ENCODE results near the gene FHL1. TPM values are rescaled to one million over a fixed set of nuclear protein-coding genes. Genes with fewer than 3 reads are reported as not detected.
"Not testable (repeated sequence)": the region's sequence is repeated elsewhere in the genome, so short reads cannot be mapped to it uniquely, and the experiment has no call there.

Gene FHL1
- total RNA-seq, 1 experiment from 2014 or later: 0.73 TPM

DNA sequence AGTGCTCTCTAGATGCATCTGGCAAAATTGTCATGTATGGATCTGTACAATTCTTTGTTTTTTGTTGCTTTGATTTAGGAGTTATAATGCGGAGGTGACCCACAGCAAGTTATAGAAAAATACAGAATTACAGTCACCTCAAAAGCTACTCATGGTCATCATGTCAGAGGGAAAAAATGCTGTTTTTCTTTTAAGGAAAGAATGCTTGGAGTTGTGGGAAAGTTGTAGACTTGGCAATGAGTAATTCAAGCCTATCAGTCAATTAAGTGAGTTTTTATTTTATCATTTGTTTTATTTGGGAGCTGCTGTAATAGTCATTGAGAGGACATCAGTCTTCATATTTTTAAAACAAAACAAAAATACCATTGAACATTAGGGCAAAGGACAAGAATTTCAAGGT, 16.4 kb downstream of the FHL1 start:
- Mint-ChIP-seq H3K9me3 (ENCODE audit: low read depth, unreplicated experiment) (no peaks in the 10 kb centered on the region), H3K4me3 (ENCODE audit: low read depth, unreplicated experiment) (no peak overlapping the region)
- TF ChIP-seq, protein P1, sequence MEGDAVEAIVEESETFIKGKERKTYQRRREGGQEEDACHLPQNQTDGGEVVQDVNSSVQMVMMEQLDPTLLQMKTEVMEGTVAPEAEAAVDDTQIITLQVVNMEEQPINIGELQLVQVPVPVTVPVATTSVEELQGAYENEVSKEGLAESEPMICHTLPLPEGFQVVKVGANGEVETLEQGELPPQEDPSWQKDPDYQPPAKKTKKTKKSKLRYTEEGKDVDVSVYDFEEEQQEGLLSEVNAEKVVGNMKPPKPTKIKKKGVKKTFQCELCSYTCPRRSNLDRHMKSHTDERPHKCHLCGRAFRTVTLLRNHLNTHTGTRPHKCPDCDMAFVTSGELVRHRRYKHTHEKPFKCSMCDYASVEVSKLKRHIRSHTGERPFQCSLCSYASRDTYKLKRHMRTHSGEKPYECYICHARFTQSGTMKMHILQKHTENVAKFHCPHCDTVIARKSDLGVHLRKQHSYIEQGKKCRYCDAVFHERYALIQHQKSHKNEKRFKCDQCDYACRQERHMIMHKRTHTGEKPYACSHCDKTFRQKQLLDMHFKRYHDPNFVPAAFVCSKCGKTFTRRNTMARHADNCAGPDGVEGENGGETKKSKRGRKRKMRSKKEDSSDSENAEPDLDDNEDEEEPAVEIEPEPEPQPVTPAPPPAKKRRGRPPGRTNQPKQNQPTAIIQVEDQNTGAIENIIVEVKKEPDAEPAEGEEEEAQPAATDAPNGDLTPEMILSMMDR (IDR thresholded peaks at IDR 0.05; ENCODE audit: unreplicated experiment): no peak

DNA sequence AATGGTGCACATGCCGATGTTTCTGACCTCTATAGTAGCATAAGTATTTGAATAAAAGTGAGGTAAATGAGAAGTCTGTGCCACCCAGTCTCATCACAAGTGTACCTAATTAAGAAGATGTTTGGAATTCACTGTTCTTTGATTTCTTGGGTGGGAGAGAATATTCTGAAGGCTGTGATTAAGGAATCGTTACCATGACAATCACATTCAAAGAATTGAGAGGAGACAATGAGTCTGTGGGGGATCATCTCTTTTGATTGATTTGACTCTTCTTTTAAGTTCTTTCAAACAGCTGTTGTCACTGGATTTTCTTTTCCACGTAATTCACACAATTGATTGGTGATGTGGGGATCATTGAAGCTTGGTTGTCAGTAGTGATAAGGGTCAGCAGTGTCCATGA, 18.1 kb downstream of the FHL1 start:
- peaks cover 9% of the 10 kb centered on the region for H3K4me1 Mint-ChIP-seq (ENCODE audit: low read depth, unreplicated experiment)
- peaks cover 59% of the 10 kb centered on the region for H3K27me3 Mint-ChIP-seq (ENCODE audit: unreplicated experiment)
- CTCF ChIA-PET: interaction anchor here (1.4 kb wide), 1 partner anchor 137 kb away, joined by 8 read pairs; no protein-coding TSS in a partner anchor
- no peaks in the 10 kb centered on the region for H3K9me3 Mint-ChIP-seq (ENCODE audit: low read depth, unreplicated experiment)
- no peak overlapping the region for H3K27ac Mint-ChIP-seq (ENCODE audit: unreplicated experiment)
- no peak overlapping the region for H3K4me3 Mint-ChIP-seq (ENCODE audit: low read depth, unreplicated experiment)
- TF ChIP-seq, protein P1 (IDR thresholded peaks at IDR 0.05; ENCODE audit: unreplicated experiment): no peak
- BruUV-seq (replicated peaks): no TSS peak
- no peak for DNase-seq
- H3K36me3 Mint-ChIP-seq (ENCODE audit: insufficient read depth, unreplicated experiment): no peaks in the 10 kb centered on the region
- intact Hi-C loops (cut with micrococcal nuclease; ENCODE audit: unreplicated experiment): loop anchor here (10.0 kb wide), 1 partner anchor 319 kb away; the partner anchor contains the start of gene BRS3

More for the DNA sequence above, 16.4 kb downstream of the FHL1 start:
- CTCF ChIA-PET: interaction anchor here (1.0 to 1.9 kb wide), 3 partner anchors 33 to 135 kb away, joined by 3 to 36 read pairs (median 3); no protein-coding TSS in a partner anchor
- Mint-ChIP-seq H3K36me3 (ENCODE audit: insufficient read depth, unreplicated experiment) (no peaks in the 10 kb centered on the region), H3K27me3 (ENCODE audit: unreplicated experiment) (peaks cover 54% of the 10 kb centered on the region), H3K27ac (ENCODE audit: unreplicated experiment) (no peak overlapping the region), H3K4me1 (ENCODE audit: low read depth, unreplicated experiment) (peaks cover 9% of the 10 kb centered on the region)
- BruUV-seq (replicated peaks): no TSS peak
- intact Hi-C loops (cut with micrococcal nuclease; ENCODE audit: unreplicated experiment): loop anchor here (2.0 to 10.0 kb wide), 2 partner anchors 135 to 321 kb away; partner anchors contain the start of gene BRS3
- DNase-seq: no peak

DNA sequence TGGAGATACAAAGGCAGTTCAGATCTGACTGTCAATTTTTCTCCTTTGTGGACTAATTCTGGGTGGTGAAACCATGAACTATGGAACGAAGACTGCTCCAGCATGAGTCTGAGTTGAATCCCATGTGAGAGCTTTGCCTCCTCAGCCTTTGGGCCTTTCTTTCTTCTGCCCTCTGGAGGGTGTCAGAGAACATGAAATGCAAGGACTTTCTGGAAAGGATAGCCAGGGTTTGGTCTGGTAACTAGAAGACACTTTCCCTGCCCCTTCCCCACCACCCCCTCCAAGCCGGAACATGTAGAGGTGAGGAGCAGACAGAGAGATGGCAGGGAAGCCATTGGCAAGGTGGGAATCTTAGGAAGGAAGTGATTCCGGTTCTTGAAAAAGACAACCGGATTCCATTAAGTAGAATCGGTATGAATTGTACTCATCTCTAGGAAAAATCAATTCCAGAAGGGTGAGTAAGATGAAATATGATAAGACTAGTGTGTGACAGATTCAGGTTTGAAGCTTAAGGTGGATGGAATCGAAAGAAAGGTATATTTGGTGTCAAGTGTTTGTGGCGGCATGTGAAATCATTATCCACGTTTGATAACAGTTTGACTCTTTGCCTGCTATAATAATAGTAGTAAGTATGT, 19.0 kb downstream of the FHL1 start:
- BruUV-seq (replicated peaks): no TSS peak
- H3K27me3 Mint-ChIP-seq (ENCODE audit: unreplicated experiment): peaks cover 59% of the 10 kb centered on the region
- TF ChIP-seq, protein P1 (IDR thresholded peaks at IDR 0.05; ENCODE audit: unreplicated experiment): no peak
- H3K4me3 Mint-ChIP-seq (ENCODE audit: low read depth, unreplicated experiment): no peak overlapping the region
- no peak overlapping the region for H3K27ac Mint-ChIP-seq (ENCODE audit: unreplicated experiment)
- intact Hi-C loops (cut with micrococcal nuclease; ENCODE audit: unreplicated experiment): loop anchor here (1.0 to 10.0 kb wide), 3 partner anchors 36 to 318 kb away; partner anchors contain the start of gene BRS3
- no peaks in the 10 kb centered on the region for H3K36me3 Mint-ChIP-seq (ENCODE audit: insufficient read depth, unreplicated experiment)
- no peaks in the 10 kb centered on the region for H3K9me3 Mint-ChIP-seq (ENCODE audit: low read depth, unreplicated experiment)
- peaks cover 9% of the 10 kb centered on the region for H3K4me1 Mint-ChIP-seq (ENCODE audit: low read depth, unreplicated experiment)
- peak; percentile 9 for DNase-seq
- CTCF ChIA-PET: interaction anchor here (1.0 to 1.4 kb wide), 3 partner anchors 37 to 138 kb away, joined by 3 to 8 read pairs (median 4); no protein-coding TSS in a partner anchor

- BruUV-seq (replicated peaks); H3K9me3 Mint-ChIP-seq (ENCODE audit: low read depth, unreplicated experiment); DNase-seq; CTCF ChIA-PET; H3K4me1 Mint-ChIP-seq (ENCODE audit: low read depth, unreplicated experiment); H3K27ac Mint-ChIP-seq (ENCODE audit: unreplicated experiment); H3K4me3 Mint-ChIP-seq (ENCODE audit: low read depth, unreplicated experiment); H3K36me3 Mint-ChIP-seq (ENCODE audit: insufficient read depth, unreplicated experiment): not testable (repeated sequence)
- peaks cover 56% of the 10 kb centered on the region for H3K27me3 Mint-ChIP-seq (ENCODE audit: unreplicated experiment)
- intact Hi-C loops (cut with micrococcal nuclease; ENCODE audit: unreplicated experiment): loop anchor here (2.0 to 10.0 kb wide), 2 partner anchors 35 to 317 kb away; partner anchors contain the start of gene BRS3
Measured at GRCh38 chrX:136167989-136168388, 20.7 kb downstream of the FHL1 start.
